ENCODE data around the gene GAB1.

The GAB1 gene

GRCh38 chr4:143389579-143390195 lies 53.0 kb downstream of the GAB1 start:
- H3K23ac ChIP-seq (ENCODE audit: low read length): no peak overlapping the region
- no peaks in the 10 kb centered on the region for H3K27me3 ChIP-seq (ENCODE audit: insufficient read depth, low read length)
- peaks cover 4 to 6% of the 10 kb centered on the region in 2 experiments for H3K4me1 ChIP-seq (ENCODE audit: control insufficient read depth in 1 of 2, insufficient read depth in 2 of 2, low read length in 2 of 2)
- no peak overlapping the region for H3K4ac ChIP-seq (ENCODE audit: low read depth, low read length)
- H3K4me3 ChIP-seq (ENCODE audit: low read depth, low read length): no peak overlapping the region
- no peak overlapping the region for H4K8ac ChIP-seq (ENCODE audit: low read depth, low read length)
- no peak overlapping the region for H2AK5ac ChIP-seq (ENCODE audit: low read length)
- H3K27ac ChIP-seq (ENCODE audit: low read depth, low read length): no peak overlapping the region
- no peaks in the 10 kb centered on the region for H3K36me3 ChIP-seq (ENCODE audit: control insufficient read depth in 1 of 2, insufficient read depth in 2 of 2, low read length in 2 of 2)
- WGBS (ENCODE audit: extremely low coverage, insufficient coverage, insufficient read length): no CpG with 5 or more reads among the region's 1 CpG
- H2AFZ ChIP-seq (ENCODE audit: insufficient read depth, low read length, poor library complexity): no peak overlapping the region
- peaks cover 3% of the 10 kb centered on the region for H3K79me2 ChIP-seq (ENCODE audit: control insufficient read depth, insufficient read depth, low read length, poor library complexity)
- H3K14ac ChIP-seq (ENCODE audit: low read length): no peak overlapping the region
- no peak overlapping the region for H3K9ac ChIP-seq (ENCODE audit: low read length)
- peaks cover 3% of the 10 kb centered on the region for H3K79me1 ChIP-seq (ENCODE audit: low read length)
- no peak overlapping the region for H4K12ac ChIP-seq (ENCODE audit: low read depth, low read length)
- no peaks in the 10 kb centered on the region for H3K9me3 ChIP-seq (ENCODE audit: insufficient read depth, low read depth, low read length)
- no peak overlapping the region for H3K18ac ChIP-seq (ENCODE audit: low read length)
- no peak overlapping the region for H4K91ac ChIP-seq (ENCODE audit: low read depth, low read length)
- no peak overlapping the region for H2BK120ac ChIP-seq (ENCODE audit: insufficient read depth, low read length, poor library complexity)
- no peak overlapping the region for H3K4me2 ChIP-seq (ENCODE audit: low read length)
- H2BK5ac ChIP-seq (ENCODE audit: low read depth, low read length, poor library complexity): no peak overlapping the region
- DNase-seq: peak in 1 of 2 donors; percentile 50
- no peak overlapping the region for H2BK12ac ChIP-seq (ENCODE audit: low read length)

GRCh38 chr4:143390764-143391163 lies 54.1 kb downstream of the GAB1 start:
- Histone ChIP-seq H3K9ac (ENCODE audit: low read length) (no peak overlapping the region), H4K8ac (ENCODE audit: low read depth, low read length) (no peak overlapping the region), H3K27ac (ENCODE audit: low read depth, low read length) (no peak overlapping the region), H2BK12ac (ENCODE audit: low read length) (no peak overlapping the region), H3K4me1 (ENCODE audit: control insufficient read depth in 1 of 2, insufficient read depth in 2 of 2, low read length in 2 of 2) (peaks cover 4 to 6% of the 10 kb centered on the region in 2 experiments), H3K9me3 (ENCODE audit: insufficient read depth, low read depth, low read length) (no peaks in the 10 kb centered on the region), H2AK5ac (ENCODE audit: low read length) (no peak overlapping the region), H3K18ac (ENCODE audit: low read length) (no peak overlapping the region), H3K23ac (ENCODE audit: low read length) (no peak overlapping the region), H3K4me2 (ENCODE audit: low read length) (no peak overlapping the region), H3K36me3 (ENCODE audit: control insufficient read depth in 1 of 2, insufficient read depth in 2 of 2, low read length in 2 of 2) (no peaks in the 10 kb centered on the region), H2BK5ac (ENCODE audit: low read depth, low read length, poor library complexity) (no peak overlapping the region), H3K79me2 (ENCODE audit: control insufficient read depth, insufficient read depth, low read length, poor library complexity) (peaks cover 5% of the 10 kb centered on the region), H3K4ac (ENCODE audit: low read depth, low read length) (peak overlapping the region; percentile 1), H3K14ac (ENCODE audit: low read length) (no peak overlapping the region), H2BK120ac (ENCODE audit: insufficient read depth, low read length, poor library complexity) (no peak overlapping the region), H3K4me3 (ENCODE audit: low read depth, low read length) (no peak overlapping the region), H4K91ac (ENCODE audit: low read depth, low read length) (no peak overlapping the region), H4K12ac (ENCODE audit: low read depth, low read length) (no peak overlapping the region), H3K27me3 (ENCODE audit: insufficient read depth, low read length) (no peaks in the 10 kb centered on the region), H3K79me1 (ENCODE audit: low read length) (peaks cover 3% of the 10 kb centered on the region), H2AFZ (ENCODE audit: insufficient read depth, low read length, poor library complexity) (no peak overlapping the region)
- WGBS (ENCODE audit: extremely low coverage, insufficient coverage, insufficient read length): no CpG with 5 or more reads among the region's 3 CpGs
- DNase-seq: peak in 1 of 2 donors; percentile 37

- Histone ChIP-seq H4K8ac (ENCODE audit: low read depth, low read length) (no peak overlapping the region), H2BK5ac (ENCODE audit: low read depth, low read length, poor library complexity) (no peak overlapping the region), H3K14ac (ENCODE audit: low read length) (no peak overlapping the region), H3K4me3 (ENCODE audit: low read depth, low read length) (no peak overlapping the region), H3K27me3 (ENCODE audit: insufficient read depth, low read length) (no peaks in the 10 kb centered on the region), H3K79me2 (ENCODE audit: control insufficient read depth, insufficient read depth, low read length, poor library complexity) (peaks cover 5% of the 10 kb centered on the region), H3K36me3 (ENCODE audit: control insufficient read depth in 1 of 2, insufficient read depth in 2 of 2, low read length in 2 of 2) (no peaks in the 10 kb centered on the region), H3K4me1 (ENCODE audit: control insufficient read depth in 1 of 2, insufficient read depth in 2 of 2, low read length in 2 of 2) (peaks cover 4 to 6% of the 10 kb centered on the region in 2 experiments), H3K4me2 (ENCODE audit: low read length) (no peak overlapping the region), H3K79me1 (ENCODE audit: low read length) (peaks cover 3% of the 10 kb centered on the region), H2AFZ (ENCODE audit: insufficient read depth, low read length, poor library complexity) (no peak overlapping the region), H2BK120ac (ENCODE audit: insufficient read depth, low read length, poor library complexity) (no peak overlapping the region), H4K12ac (ENCODE audit: low read depth, low read length) (no peak overlapping the region), H3K4ac (ENCODE audit: low read depth, low read length) (no peak overlapping the region), H2BK12ac (ENCODE audit: low read length) (no peak overlapping the region), H3K9me3 (ENCODE audit: insufficient read depth, low read depth, low read length) (no peaks in the 10 kb centered on the region), H3K9ac (ENCODE audit: low read length) (no peak overlapping the region), H2AK5ac (ENCODE audit: low read length) (no peak overlapping the region), H3K27ac (ENCODE audit: low read depth, low read length) (no peak overlapping the region), H3K23ac (ENCODE audit: low read length) (no peak overlapping the region), H3K18ac (ENCODE audit: low read length) (no peak overlapping the region), H4K91ac (ENCODE audit: low read depth, low read length) (no peak overlapping the region)
- DNase-seq: no peak
- no CpG with 5 or more reads among the region's 3 CpGs for WGBS (ENCODE audit: extremely low coverage, insufficient coverage, insufficient read length)
Observed at GRCh38 chr4:143391261-143391660, 54.6 kb downstream of the GAB1 start.

- Histone ChIP-seq H3K4me2 (ENCODE audit: low read length) (no peak overlapping the region), H3K23ac (ENCODE audit: low read length) (no peak overlapping the region), H3K4me3 (ENCODE audit: low read depth, low read length) (no peak overlapping the region), H3K36me3 (ENCODE audit: control insufficient read depth in 1 of 2, insufficient read depth in 2 of 2, low read length in 2 of 2) (no peaks in the 10 kb centered on the region), H2BK12ac (ENCODE audit: low read length) (no peak overlapping the region), H3K9me3 (ENCODE audit: insufficient read depth, low read depth, low read length) (no peaks in the 10 kb centered on the region), H2BK120ac (ENCODE audit: insufficient read depth, low read length, poor library complexity) (no peak overlapping the region), H3K27me3 (ENCODE audit: insufficient read depth, low read length) (no peaks in the 10 kb centered on the region), H2BK5ac (ENCODE audit: low read depth, low read length, poor library complexity) (no peak overlapping the region), H2AFZ (ENCODE audit: insufficient read depth, low read length, poor library complexity) (no peak overlapping the region), H4K91ac (ENCODE audit: low read depth, low read length) (no peak overlapping the region), H3K4ac (ENCODE audit: low read depth, low read length) (no peak overlapping the region), H2AK5ac (ENCODE audit: low read length) (no peak overlapping the region), H3K18ac (ENCODE audit: low read length) (no peak overlapping the region), H3K9ac (ENCODE audit: low read length) (no peak overlapping the region), H4K8ac (ENCODE audit: low read depth, low read length) (no peak overlapping the region), H3K79me2 (ENCODE audit: control insufficient read depth, insufficient read depth, low read length, poor library complexity) (peaks cover 4% of the 10 kb centered on the region), H3K79me1 (ENCODE audit: low read length) (peaks cover 3% of the 10 kb centered on the region), H3K14ac (ENCODE audit: low read length) (no peak overlapping the region), H4K12ac (ENCODE audit: low read depth, low read length) (no peak overlapping the region), H3K4me1 (ENCODE audit: control insufficient read depth in 1 of 2, insufficient read depth in 2 of 2, low read length in 2 of 2) (peaks cover 4 to 6% of the 10 kb centered on the region in 2 experiments), H3K27ac (ENCODE audit: low read depth, low read length) (no peak overlapping the region)
- peak in 1 of 2 donors; percentile 72 for DNase-seq
- no CpG with 5 or more reads among the region's 3 CpGs for WGBS (ENCODE audit: extremely low coverage, insufficient coverage, insufficient read length)
Observed at GRCh38 chr4:143391895-143392294, 55.2 kb downstream of the GAB1 start.
